ENCODE results near the gene EFCAB9.

GRCh38 chr5:172213126-172213525, 19.2 kb downstream of the EFCAB9 start:
- TF ChIP-seq CTCF (IDR thresholded peaks at IDR 0.05; ENCODE audit: low read depth, low read length) (no peak), EZH2phosphoT487 (IDR thresholded peaks at IDR 0.05; ENCODE audit: low read depth) (no peak)

Data from OCI-LY3 (cell line).